Heart right ventricle (tissue), 16 donors: ENCODE results near the gene EDN2. TPM values are rescaled to one million over a fixed set of nuclear protein-coding genes. Genes with fewer than 3 reads are reported as not detected.

Experiments
- ATAC-seq, 8 donors: fragments of 200-7000 bp; cut with Tn5 transposase; one replicate each; pipeline ENCODE4 v1.9.1; 2020; ENCODE audit warnings: mild to moderate bottlenecking in 8 of 8, moderate library complexity in 8 of 8, moderate number of reproducible peaks in 1 of 8
- DNase-seq, 2 donors: peaks; one replicate each; pipeline ENCODE4 v3.0.0-alpha.2; 2020
- H3K27ac ChIP-seq, 10 donors: fragments of 200-600 bp; sonication (generic) in 2 of 10; one replicate each; pipeline versions ENCODE4 v1.5.0 to v1.8.0; 2020 to 2022; ENCODE audit warnings: mild to moderate bottlenecking in 3 of 10
- H3K27me3 ChIP-seq, 7 donors: fragments of 200-600 bp; one replicate each; pipeline ENCODE4 v1.8.0; 2021 to 2022; ENCODE audit warnings: mild to moderate bottlenecking in 2 of 7
- H3K36me3 ChIP-seq, 9 donors: fragments of 200-600 bp; sonication (generic) in 1 of 9; one replicate each; pipeline versions ENCODE4 v1.5.0 to v1.8.0; 2020 to 2022; ENCODE audit warnings: mild to moderate bottlenecking in 2 of 9
- H3K4me1 ChIP-seq, 9 donors: fragments of 200-600 bp; sonication (generic) in 1 of 9; one replicate each; pipeline versions ENCODE4 v1.5.0 to v1.8.0; 2020 to 2022; ENCODE audit warnings: mild to moderate bottlenecking in 4 of 9
- H3K4me3 ChIP-seq, 10 donors: fragments of 200-600 bp; sonication (generic) in 2 of 10; one replicate each; pipeline versions ENCODE4 v1.5.0 to v1.8.0; 2020 to 2022; ENCODE audit warnings: mild to moderate bottlenecking in 7 of 10, moderate library complexity in 2 of 10
- H3K9me3 ChIP-seq, 11 donors: fragments of 200-600 bp in 10 of 11; sonication (generic) in 2 of 11; one replicate each; pipeline versions ENCODE4 v1.5.0 to v1.8.0; 2013 to 2022; ENCODE audit warnings: mild to moderate bottlenecking in 2 of 11, control low read depth in 1 of 11, moderate library complexity in 1 of 11
- CTCF ChIP-seq, 9 donors: fragments of 200-600 bp; sonication (generic) in 2 of 9; IDR thresholded peaks; one replicate each; pipeline versions ENCODE4 v1.5.0 to v1.8.0; 2021 to 2022; ENCODE audit warnings: antibody characterized with exemption in 9 of 9, mild to moderate bottlenecking in 5 of 9, moderate library complexity in 1 of 9
- WGBS, 2 donors: extraction: QIAGEN DNeasy Blood & Tissue Kit; methylation state at CpG; one replicate each; pipeline ENCODE4 v1.1.7; 2013; ENCODE audit warnings: inconsistent platforms in 1 of 2; 5-methylcytosine and 5-hydroxymethylcytosine counted together
- intact Hi-C, 10 donors: fragments of 100-400 bp; cut with DNase I; formaldehyde crosslinking; loops; one replicate each; pipeline versions ENCODE4 v1.11.1 to v1.14.2; 2022
- polyA plus RNA-seq, 2 donors: library from polyadenylated mRNA; stranded (reverse); fragments of 200-250 nt; gene quantifications; one replicate each; pipeline ENCODE4 v1.2.3, GENCODE V29; 2013
- total RNA-seq, 10 donors: library from RNA; stranded (reverse); fragmentation: NEBNext Ultra II Directional in 3 of 10; extraction: Animal tissue kit (Norgen Biotek cat#: 25700) in 3 of 10; gene quantifications; one replicate each; pipeline versions ENCODE4 v1.2.1 to v1.2.4, GENCODE V29; 2021 to 2023
- donor health status: Arrhythmogenic right ventricular cardiomyopathy.
- donor health status: ischemic (EF 13 %, LVEDD 7.1; RV severe dilation, severe dysfunction).
- donor health status: healthy with polysubstance abuse.
- donor health status: DM: no; HTN: yes; CAD: no.
- donor health status: DM: no; HTN: no; CAD: no.
- donor health status: ischemic (EF 25% LVEDD 6.9; RV normal size, moderate dysfunction).
- donor health status: ischemic (EF 25% LVEDD 5.7; RV mildly dilated, moderate dysfunction).
- donor health status: healthy.
- donor health status: DM: yes; HTN: yes; CAD: no.
- donor health status: Ischemic cardiomyopathy.
- donor health status: ischemic (EF 35%, LVEDD 5.7; RV mildly dilated, moderate dysfunction).
- donor health status: nonischemic (EF 11% LVEDD 7.7; RV severe dilation, severe dysfunction).
- donor health status: DM: yes; HTN: yes; CAD: no.
- donor health status: PGD.
- donor health status: ischemic (EF 29% LVEDD 5.4; RV normal size, mild dysfunction).
- donor health status: nonischemic (EF 23%, LVEDD 6.1; RV moderate dilation, normal function).

EDN2 gene
- total and polyA plus RNA-seq, 12 donors, result 0.30 to 8.5 (median 1.0) TPM; not detected in 5

GRCh38 chr1:41512701-41513382 lies 28.4 kb upstream of the EDN2 start:
- intact Hi-C loops, result no loop called here
- H3K36me3 ChIP-seq, result peaks cover 0 to 29% (median 0%) of the 10 kb centered on the region in 9 donors
- H3K27me3 ChIP-seq, result no peaks in the 10 kb centered on the region
- 92 to 95% methylated on average over 26 to 27 of the region's 27 CpGs for WGBS, 2 donors
- H3K27ac ChIP-seq, result no peak overlapping the region
- no peak overlapping the region for H3K4me3 ChIP-seq
- H3K4me1 ChIP-seq, result peaks cover 16 to 38% (median 22%) of the 10 kb centered on the region in 9 donors
- no peak for ATAC-seq
- no peak for DNase-seq
- TF ChIP-seq CTCF (IDR thresholded peaks at IDR 0.05), result no peak
- no peaks in the 10 kb centered on the region for H3K9me3 ChIP-seq

- Histone ChIP-seq H3K27ac (no peak overlapping the region), H3K4me1 (peaks cover 5 to 23% (median 10%) of the 10 kb centered on the region in 9 donors), H3K27me3 (no peaks in the 10 kb centered on the region), H3K4me3 (no peak overlapping the region), H3K9me3 (no peaks in the 10 kb centered on the region), H3K36me3 (peaks cover 0 to 29% (median 0%) of the 10 kb centered on the region in 9 donors)
- WGBS, 2 donors, result 97 to 98% methylated on average over 7 of the region's 7 CpGs
- no peak for ATAC-seq
- no peak for TF ChIP-seq CTCF (IDR thresholded peaks at IDR 0.05)
- intact Hi-C loops, result no loop called here
- no peak for DNase-seq
Measured at GRCh38 chr1:41511239-41511540, 26.7 kb upstream of the EDN2 start.

- DNase-seq (no peak), ATAC-seq (peak in 1 of 8 donors; percentile 10)
- TF ChIP-seq CTCF (IDR thresholded peaks at IDR 0.05), result no peak
- intact Hi-C loops, result no loop called here
- H3K27me3 ChIP-seq, result no peaks in the 10 kb centered on the region
- H3K4me3 ChIP-seq, result no peak overlapping the region
- no peak overlapping the region for H3K27ac ChIP-seq
- peaks cover 2 to 19% (median 7%) of the 10 kb centered on the region in 9 donors for H3K4me1 ChIP-seq
- WGBS, 2 donors, result 95 to 97% methylated on average over 40 to 41 of the region's 41 CpGs
- H3K36me3 ChIP-seq, result peaks cover 0 to 29% (median 0%) of the 10 kb centered on the region in 9 donors
- H3K9me3 ChIP-seq, result no peaks in the 10 kb centered on the region
Measured at GRCh38 chr1:41510531-41511238, 26.2 kb upstream of the EDN2 start.

GRCh38 chr1:41509270-41509671 lies 24.8 kb upstream of the EDN2 start:
- H3K27me3 ChIP-seq, result no peaks in the 10 kb centered on the region
- no peak overlapping the region for H3K27ac ChIP-seq
- WGBS, 2 donors, result 84 to 85% methylated on average over 9 of the region's 9 CpGs
- intact Hi-C loops, result loop anchor here in 1 of 10 donors (10.0 kb wide), 1 partner anchor 244 kb away; no protein-coding TSS in a partner anchor
- no peak overlapping the region for H3K4me3 ChIP-seq
- peaks cover 0 to 5% (median 0%) of the 10 kb centered on the region in 9 donors for H3K4me1 ChIP-seq
- no peaks in the 10 kb centered on the region for H3K9me3 ChIP-seq
- H3K36me3 ChIP-seq, result peaks cover 0 to 29% (median 0%) of the 10 kb centered on the region in 9 donors
- no peak for TF ChIP-seq CTCF (IDR thresholded peaks at IDR 0.05)
- no peak for ATAC-seq
- DNase-seq, result no peak
